HG03060 (cell line): ENCODE measurements around the gene APEH.
"Not testable (repeated sequence)": the region's sequence is repeated elsewhere in the genome, so short reads cannot be mapped to it uniquely, and the experiment has no call there.

Experiments
- ATAC-seq: cut with Tn5 transposase; IDR thresholded peaks from one replicate; pipeline ENCODE4 v1.9.1; 2021; ENCODE audit warnings: low read depth, moderate number of reproducible peaks; ENCODE audit not compliant: unreplicated experiment

The APEH gene

DNA sequence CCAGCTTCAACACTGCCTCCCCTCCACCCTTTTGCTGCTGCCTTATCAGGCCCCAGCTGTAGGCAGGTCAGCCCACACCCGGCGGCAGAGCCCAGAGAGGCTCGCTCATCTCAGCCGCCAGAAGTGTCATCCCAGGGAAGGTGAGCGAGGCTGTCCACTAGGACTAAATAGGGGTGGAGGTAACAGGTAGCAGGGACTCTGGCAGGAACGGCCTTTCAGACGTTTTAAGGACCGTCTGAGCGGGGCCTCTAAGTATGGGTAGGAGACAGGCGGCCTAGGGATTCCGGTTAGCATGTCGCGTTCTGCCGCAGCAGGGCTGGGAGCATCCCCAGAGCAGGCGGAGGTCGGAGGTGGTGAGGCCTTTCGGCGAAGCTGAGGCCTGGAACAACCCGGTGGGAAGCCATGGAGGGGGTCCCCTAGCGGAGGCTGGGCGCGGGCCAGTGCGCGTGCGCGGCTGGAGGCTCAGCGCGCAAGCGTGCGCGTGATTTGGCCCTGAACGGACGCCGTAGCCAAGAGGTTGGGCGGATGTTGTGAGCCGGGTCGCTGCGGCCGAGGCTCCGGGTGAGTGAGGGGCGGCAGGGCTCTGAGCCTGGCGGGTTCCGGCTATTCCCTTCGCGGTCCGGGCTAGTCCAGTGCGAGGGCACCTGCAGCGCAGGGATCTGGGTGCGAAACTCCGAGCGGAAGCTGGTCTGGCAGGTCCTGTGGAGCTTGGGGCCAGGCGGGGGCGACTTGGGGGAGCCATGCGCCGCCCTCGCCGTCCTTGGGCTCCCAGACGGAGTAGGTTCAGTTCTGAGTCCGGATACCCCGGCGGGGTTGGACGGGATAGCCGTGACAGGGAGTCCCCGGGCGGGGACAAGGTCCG is 15.1 kb downstream of the APEH start, which contains the start of the genes MST1 and RNF123:
TSS of gene MST1 (minus strand) at position 429 of the 862 bp plus-strand sequence. CDS start 783 bp downstream, outside the sequence.
TSS of gene RNF123 (plus strand) at position 512 of the 862 bp plus-strand sequence. CDS start 1,609 bp downstream, outside the sequence.
- no peak for ATAC-seq

DNA sequence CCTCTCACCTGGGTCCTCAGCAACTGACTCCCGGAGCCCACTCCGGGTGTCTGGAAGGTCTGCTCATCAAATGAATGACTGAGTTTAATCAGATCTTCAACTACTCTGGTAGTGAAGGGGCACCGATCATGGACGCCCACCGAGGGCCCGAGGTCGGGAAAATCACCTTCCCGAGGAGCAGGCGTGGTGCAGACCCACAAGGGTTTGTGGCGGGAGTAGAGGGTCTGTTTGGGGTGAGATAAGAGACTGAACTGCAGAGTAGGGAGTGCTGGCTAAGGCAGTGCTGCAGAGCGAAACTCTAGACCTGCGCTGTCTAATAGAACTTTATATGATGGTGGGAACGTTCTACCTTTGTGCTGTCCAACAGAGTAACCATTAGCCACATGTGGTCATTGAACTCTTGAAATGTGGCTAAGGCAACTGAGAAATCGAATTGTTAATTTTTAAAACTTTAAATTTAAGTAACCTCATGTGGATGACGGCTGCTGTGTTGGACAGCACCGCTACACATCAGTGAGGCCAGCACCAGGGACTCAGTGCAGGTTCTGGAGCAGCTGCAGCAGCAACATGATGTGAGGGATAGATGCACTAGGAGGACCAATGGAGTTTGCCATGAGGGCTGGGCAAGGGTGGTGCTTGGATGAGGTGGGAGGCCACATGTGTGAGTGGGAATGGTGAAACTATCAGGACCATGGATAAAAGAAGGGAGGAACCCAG is 15.9 kb downstream of the APEH start:
- ATAC-seq = not testable (repeated sequence)

DNA sequence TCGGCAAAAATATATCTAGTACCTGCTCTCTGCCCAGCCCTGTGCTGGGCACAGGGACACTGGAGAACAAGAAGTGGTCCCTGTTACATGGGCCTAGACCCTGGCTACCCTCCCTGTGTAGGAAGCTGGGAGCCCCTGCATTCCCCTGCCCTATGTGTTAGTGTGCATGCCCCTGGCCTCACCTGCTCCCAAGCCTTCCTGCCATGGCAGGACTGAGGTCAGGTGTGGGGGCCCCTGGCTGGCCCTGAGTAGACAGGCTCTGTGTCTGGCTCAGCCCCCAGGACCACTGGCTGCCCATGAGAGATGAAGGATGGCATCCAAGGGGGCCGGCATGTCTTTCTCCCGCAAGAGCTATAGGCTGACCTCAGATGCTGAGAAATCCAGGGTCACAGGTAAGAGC is 16.7 kb downstream of the APEH start:
- ATAC-seq = not testable (repeated sequence)

DNA sequence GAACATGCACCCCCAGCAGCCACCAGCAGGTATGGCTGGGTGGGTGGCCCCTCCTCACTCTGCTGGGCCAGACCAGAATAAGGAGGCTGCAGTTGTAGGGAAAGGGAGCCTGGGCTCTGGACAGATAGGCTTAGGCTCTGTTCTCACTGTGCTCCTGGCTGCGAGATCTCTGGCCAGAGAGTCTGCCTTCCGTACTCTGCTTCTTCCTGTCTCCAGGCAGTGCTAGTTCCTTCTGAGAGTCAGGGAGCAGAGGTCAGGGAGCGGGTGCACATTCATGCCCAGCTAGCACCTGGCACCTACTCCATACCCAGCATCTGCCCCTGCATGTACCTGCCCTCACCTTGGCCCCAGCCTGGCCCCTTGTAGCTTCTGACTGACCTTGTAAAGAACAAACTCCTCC is 17.3 kb downstream of the APEH start:
- ATAC-seq = not testable (repeated sequence)

DNA sequence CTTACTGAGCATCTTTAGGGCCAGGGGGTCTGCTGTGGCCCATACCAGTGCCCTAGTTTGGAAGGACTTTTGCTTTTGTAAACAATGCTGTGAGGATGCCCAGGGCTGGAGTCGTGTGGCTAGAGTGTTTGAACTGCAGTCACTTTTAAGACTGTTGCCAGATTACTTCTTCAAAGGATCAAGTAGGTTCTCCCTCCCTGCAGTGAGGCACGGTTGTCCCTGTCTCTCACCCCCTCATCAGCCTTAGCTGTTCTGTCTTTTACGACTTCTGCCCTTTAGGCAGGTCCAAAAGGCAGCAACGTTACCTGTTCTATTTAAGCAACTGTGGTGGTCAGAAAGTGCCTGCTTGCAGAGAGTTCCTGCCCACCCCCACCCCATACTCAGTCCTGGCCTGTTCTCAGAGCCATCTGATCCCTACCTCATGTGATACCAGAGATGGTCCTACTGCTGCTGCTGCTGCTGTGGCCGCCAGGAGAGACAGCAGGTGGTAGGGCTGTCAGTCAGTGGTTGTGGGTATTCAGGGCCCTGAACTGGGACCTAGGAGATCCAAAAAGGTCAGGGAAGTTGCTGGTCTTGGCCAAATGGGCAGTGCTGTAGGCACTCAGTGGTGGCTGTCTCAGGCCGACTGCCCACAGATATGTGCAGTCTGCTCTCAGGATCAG is 20.4 kb downstream of the APEH start:
- ATAC-seq = not testable (repeated sequence)

DNA sequence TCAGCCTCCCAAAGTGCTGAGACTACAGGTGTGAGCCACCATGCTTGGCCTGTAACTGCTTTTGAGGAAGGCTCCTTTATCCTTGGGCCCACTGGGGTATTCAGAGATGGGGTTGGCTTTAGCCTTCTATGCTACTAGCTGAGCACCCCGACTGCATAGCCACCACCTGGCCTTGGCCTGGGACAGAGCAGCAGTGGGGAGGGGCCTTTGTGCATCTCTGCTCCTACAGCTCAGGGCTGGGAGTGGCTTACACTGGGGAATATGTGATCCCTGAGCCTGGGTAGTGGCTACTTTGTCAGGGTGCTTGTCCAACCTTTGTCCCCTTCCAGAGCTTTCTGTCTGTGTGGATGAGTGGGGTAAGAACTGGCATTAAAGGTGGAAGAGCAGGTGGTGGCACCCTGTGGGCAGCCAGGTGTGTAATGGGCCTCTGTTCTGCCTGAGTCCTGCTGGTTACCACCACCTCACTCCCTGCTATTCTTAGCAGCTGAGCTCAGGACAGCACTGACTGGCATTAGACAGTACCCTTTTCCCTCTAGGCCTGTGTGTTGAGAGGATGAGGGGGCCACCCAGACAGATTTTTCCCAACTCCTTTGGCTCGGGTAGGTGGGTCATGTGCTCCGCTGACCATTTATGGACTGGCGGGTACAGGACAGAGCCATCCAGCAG is 21.3 kb downstream of the APEH start:
- not testable (repeated sequence) for ATAC-seq

DNA sequence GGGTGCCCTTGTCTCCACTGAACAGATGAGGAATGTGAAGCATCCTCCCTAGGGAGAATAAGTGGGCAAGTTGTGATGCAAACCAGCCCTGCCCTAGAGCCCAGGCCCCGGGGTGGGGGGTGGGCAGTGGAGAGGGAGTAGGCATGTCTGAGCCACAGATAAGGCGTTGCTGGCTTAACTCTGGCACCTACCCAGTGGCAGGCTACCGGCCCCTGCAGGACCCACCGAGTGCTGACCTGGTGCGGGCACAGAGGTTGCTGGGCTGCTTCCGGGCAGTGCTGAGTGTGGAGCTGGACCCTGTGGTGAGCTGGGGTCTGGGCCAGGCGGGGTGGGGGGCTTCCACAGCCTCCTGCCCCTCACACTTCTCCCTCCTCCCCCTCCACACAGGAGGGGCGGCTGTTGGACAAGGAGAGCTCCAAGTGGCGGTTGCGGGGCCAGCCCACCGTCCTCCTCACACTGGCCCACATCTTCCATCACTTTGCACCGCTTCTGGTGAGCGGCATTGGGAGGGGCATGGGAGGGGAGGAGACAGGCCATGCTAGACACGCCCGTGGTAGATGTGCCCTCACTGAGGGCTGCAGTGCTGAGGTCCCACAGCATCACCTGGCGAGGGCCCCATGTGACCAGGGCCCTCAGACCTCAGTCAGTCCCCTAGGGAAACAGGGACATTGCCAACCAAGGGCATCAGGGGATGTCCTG is 25.3 kb downstream of the APEH start:
- no peak for ATAC-seq

DNA sequence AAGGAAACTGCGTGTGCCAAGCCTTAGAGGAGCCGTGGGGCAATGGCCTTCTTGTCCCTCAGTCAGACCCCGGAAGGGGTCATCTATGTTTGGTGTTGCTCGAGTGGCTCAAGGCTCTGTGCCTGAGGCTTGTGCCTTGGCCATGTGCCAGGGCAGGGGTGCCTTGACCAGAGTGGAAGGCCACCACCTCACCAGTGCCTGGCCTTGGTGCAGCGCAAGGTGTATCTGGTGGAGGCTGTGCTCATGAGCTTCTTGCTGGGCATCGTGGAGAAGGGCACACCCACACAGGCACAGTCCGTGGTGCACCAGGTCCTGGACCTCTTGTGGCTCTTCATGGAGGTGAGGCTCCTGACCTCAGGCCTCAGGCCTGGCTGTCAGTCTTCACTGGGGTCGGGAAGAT is 25.9 kb downstream of the APEH start:
- ATAC-seq = no peak

DNA sequence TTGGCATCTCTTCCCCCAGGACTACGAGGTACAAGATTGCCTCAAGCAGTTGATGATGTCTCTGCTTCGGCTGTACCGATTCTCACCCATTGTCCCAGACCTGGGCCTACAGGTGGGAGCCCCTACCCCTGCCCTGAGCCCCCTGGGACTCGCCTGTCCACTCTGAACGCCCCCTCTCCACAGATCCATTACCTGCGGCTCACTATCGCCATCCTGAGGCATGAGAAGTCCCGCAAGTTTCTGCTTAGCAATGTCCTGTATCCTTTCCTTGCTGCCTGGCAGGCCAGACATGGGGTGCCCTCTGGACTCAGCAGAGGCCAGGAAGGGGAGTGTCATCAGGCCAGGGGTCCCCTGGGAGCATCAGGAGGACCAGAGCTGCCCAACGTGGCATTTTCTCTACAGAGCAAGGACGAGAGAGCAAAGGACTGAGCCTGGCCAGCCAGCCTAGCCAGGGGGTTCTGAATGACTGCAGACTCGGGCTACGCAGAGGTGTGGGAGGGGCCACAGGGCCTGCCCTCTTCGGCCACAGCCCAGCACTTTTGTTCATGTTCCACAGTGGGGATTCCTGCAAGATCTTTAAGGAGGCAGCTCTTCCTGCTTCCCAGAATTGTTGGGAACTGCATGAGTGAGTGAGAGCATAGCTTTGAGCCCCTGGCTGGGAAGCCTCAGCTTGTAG is 26.4 kb downstream of the APEH start:
- no peak for ATAC-seq

DNA sequence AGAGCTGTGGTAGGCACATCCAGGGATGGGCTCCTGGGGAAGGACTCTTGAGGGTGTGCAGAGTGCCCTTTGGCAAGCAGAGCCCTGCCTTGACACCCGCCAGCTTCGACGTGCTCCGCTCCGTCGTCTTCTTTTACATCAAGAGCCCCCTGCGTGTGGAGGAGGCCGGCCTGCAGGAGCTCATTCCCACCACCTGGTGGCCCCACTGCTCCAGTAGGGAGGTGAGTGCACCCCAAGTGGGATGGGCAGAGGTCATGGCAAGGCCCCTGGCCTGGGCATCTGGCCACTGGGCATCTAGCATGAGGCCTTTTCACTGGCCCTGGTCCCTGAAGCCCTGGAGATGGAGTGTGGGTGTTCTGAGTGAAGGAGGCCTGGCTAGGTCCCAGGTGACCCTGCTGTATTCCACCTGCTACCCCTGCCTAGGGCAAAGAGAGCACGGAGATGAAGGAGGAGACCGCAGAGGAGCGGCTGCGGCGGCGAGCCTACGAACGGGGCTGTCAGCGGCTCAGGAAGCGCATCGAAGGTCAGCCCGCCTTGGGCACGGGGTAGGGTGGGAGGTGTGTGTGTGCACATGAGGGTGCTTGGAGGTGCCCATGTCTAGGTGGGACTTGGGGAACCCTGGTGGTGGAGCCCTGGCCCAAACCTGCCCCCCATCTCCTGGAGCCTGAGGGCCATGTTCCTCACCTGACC is 27.4 kb downstream of the APEH start:
- no peak for ATAC-seq

DNA sequence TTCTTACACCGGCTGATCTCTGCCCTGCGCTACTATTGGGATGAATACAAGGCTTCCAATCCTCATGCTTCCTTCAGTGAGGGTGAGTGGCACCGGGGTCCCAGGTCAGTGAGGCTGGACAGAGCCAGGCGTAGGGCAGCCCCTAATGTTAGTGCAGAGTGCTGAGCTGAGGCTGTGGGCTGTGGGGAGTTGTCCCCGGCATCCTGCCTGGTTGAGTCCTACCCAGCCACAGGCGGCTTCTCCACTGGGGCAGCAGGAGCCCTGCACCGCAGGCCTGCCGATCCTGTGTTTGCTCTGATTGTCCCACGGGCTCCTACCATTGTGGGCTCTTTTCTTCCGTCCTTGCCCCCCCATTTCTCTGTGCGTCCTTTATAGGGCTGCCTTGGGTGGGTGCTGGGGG is 28.5 kb downstream of the APEH start:
- no peak for ATAC-seq

DNA sequence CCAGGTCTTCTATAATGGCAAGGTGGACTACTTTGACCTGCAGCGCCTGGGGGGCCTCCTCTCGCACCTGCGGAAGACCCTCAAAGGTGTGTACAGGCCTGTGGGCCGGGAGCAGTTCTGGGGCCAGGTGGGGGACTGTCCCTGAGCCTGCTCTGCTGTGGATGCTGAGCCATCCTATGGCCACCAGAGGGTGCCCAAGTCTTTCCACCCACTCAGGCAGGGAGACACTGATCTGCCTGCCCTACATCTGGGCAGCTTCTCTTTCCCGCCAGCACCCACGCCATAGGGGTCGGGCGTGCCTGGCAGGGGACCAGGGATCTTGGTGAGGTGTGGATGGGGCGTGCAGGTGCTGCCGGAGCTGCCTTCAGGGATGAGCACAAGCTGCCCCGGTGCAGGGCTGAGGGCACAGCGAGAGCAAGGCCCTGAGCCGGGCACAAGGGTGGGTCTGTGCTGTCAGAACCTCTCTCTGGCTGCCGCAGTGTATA is 29.3 kb downstream of the APEH start:
- no peak for ATAC-seq

DNA sequence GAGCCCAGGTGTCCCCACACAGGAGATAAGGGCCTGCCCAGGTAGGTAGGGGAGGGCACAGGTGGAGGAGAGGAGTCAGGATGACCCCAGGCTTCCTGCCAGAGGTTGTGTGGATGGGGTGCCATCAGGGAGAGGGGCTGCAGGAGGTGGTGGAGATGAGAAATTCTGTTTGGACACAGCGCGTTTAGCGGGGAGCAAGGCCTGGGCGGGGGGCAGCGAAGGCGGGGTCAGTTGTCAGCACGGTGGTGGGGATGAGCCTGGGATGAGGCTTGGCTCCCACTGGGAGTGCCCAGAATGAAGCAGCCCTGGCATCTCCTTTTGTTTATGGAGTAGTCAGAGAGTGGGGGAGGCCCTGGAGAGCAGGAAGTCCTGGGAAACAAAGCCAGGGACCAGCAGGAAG is 29.8 kb downstream of the APEH start:
- no peak for ATAC-seq

DNA sequence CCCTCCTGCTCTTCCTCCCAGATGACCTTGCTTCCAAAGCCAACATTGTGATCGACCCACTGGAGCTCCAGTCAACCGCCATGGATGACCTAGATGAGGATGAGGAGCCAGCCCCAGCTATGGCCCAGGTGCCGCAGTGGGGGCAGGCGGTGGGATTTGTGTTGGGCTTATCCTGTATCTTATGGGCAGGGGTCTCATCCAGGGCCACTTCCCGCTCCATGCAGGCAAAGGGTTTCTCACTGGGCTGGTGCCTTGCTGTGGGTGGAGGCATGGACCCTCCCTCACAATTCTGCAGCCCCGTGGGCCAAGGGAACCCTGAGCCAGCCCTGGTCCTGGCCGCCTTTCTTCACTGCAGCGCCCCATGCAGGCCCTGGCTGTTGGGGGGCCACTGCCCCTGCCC is 30.5 kb downstream of the APEH start:
- no peak for ATAC-seq

DNA sequence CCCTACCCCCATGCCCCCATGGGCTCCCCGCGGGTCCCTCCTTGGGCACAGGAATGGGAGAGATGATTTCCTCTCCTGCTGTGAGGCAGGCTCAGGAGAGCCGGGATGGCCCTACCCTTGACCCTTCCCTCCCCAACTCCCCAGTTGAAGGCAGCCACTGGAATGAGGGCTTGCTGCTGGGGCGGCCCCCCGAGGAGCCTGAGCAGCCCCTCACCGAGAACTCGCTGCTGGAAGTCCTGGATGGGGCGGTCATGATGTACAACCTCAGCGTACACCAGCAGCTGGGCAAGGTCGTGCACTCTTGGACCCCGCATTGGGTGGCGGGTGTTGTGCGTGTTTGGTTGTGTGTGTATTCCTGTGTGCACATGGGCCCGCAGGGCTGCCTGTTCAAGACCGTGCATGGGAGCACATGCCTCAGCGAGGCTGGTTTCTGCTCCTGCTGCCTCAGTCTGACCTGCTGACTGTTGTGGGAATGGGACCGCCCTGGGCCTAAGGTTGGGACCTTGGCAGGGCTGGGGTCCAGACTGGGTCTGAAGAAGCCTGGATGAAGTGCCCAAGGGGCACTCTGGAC is 31.3 kb downstream of the APEH start:
- ATAC-seq = no peak

DNA sequence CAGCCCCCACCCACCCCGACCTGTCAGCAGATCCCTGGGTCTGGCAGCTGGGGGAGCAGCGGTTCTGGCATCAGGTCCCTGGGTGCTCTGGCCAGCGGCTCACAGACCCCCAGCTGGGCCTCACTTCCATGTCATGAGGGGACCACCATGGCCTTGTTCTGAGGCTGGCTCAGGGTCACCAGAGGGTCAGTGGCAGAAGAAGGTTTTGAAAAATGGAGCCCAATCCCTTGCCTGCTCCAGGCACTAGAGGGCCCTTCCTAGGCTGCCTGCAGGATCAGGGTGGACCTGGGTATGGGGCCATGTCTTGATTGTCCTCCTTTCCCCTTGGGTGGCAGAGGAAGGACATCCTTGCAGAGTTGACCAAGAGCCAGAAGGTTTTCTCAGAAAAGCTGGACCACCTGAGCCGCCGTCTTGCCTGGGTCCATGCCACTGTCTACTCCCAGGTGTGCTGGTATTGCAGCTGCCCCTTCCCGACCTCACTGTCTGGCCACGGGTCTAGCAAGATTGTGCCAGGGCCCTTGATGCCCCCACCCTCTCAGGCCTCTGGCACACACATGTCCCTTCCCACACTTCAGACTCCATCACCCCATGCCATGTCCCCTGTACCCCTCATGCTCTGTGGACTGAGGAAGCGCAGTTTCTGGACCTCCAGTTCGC is 32.4 kb downstream of the APEH start:
- no peak for ATAC-seq

DNA sequence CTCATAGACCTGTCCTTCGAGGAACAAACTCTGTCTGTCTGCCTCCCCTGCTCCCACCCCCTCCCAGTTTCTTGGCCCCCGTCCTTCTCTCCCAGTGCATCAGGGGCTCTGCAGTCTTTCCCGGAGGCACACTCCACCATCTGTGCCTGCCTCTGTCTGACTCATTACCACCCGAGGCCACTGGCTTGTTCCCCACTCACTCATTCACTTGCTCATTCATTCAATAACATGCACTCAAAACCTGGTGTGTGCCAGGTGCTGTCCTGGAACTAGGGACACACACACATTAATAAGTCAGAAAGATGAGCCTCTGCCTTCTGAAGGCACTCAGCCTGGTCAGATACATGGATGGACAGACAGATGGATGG is 32.9 kb downstream of the APEH start:
- ATAC-seq = no peak

DNA sequence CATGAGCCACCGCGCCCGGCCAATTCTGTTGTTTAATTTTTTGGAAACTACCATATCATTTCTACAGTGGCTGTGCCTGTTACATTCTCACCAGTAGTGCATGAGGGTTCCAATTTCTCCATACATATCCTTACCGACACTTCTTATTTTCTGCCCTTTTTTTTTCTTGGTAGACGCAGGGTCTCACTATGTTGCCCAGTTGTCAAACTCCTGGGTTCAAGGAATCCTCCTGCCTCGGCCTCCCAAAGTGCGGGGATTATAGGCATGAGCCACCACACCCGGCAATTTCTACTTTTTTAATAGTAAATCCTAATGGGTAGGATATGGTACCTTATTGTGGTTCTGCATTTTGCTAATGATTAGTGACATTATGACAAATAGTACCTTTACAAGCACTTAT is 35.7 kb downstream of the APEH start:
- ATAC-seq = no peak
